Activated T-helper 2 cell treated with anti-CD3 and anti-CD28 coated beads, Interferon-gamma antibody, Interleukin-2, Interleukin-4, amounts not matched to agents 10 μg/mL and 5 μg/mL and 100 μg/mL, durations not matched to agents 14 hours and 24 hours and 36 hours (primary cell): ENCODE results near the gene VSTM4. TPM values are rescaled to one million over a fixed set of nuclear protein-coding genes. Genes with fewer than 3 reads are reported as not detected.

Source experiments
- DNase-seq: peaks from one replicate; pipeline ENCODE4 v3.0.0; 2021; ENCODE audit warnings: low spot score
- H3K27ac Mint-ChIP-seq: one replicate; pipeline ENCODE4 v1.8.0; 2021; ENCODE audit warnings: mixed read lengths
- H3K27me3 Mint-ChIP-seq: one replicate; pipeline ENCODE4 v1.8.0; 2021; ENCODE audit warnings: low read depth, mixed read lengths
- H3K36me3 Mint-ChIP-seq: one replicate; pipeline ENCODE4 v1.8.0; 2021; ENCODE audit warnings: low read depth, mixed read lengths
- H3K4me1 Mint-ChIP-seq: one replicate; pipeline ENCODE4 v1.8.0; 2021; ENCODE audit warnings: low read depth, mixed read lengths
- H3K4me3 Mint-ChIP-seq: one replicate; pipeline ENCODE4 v1.8.0; 2021; ENCODE audit warnings: low read depth, mild to moderate bottlenecking, moderate library complexity, mixed read lengths
- H3K9me3 Mint-ChIP-seq: one replicate; pipeline ENCODE4 v1.8.0; 2021; ENCODE audit warnings: mixed read lengths
- intact Hi-C: fragments of 100-400 bp; cut with micrococcal nuclease; formaldehyde crosslinking; loops from one replicate; pipeline ENCODE4 v1.15.1; 2023
- total RNA-seq: library from RNA; stranded (reverse); gene quantifications from 2 replicates; pipeline ENCODE4 v1.2.3, GENCODE V29; 2022

VSTM4 gene
- total RNA-seq, 1 donor from 2014 or later = 0.57 TPM

DNA sequence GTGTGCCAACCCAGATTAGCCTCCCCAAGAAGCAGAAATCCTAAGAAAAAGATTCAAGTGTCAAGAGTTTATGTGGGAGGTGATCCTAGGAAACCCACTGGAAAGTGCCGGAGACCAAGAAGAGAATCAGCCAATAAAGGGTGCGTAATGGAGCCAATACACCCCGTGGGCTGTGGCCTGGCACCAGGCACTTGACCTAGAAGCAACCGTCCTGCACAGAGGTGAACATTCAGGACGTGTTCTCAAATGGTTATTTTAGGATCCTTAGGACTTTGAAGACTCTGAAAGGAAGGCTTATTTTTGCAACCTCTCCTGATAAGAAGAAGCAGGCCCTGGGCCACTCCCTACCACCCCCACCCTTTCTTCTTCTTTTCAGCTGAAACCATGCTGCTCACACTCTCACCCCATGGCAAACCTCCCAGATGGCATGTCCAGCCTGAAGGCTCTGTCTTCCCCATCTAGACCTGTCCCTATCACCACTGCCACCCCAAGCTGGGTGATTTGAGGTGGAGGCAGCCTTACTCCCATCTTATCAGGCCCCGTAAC, 46.6 kb downstream of the VSTM4 start:
- Mint-ChIP-seq H3K27ac (no peak overlapping the region), H3K36me3 (no peaks in the 10 kb centered on the region), H3K4me3 (no peak overlapping the region), H3K4me1 (no peaks in the 10 kb centered on the region), H3K27me3 (peaks cover 6% of the 10 kb centered on the region), H3K9me3 (peaks cover 10% of the 10 kb centered on the region)
- no peak for DNase-seq
- intact Hi-C loops = no loop called here

DNA sequence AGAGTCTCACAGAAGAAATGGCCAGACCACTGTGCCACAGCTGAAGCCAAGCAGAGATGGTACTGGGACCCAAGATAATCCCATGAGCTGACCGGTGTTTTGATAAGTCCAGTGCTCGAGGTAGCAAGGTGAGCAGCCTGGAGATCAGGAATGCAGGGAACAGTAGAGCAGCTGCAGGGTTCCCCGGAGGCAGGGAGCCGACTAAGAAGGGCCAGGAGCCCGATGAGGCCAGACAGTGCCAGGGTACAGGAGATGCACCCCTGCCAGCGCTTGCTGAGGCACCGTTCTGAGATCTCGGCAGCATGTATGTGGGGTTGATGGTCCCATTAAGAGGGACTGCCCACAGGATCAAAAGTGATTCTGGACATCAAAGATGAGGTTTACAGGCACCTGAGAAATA, 47.1 kb downstream of the VSTM4 start:
- H3K9me3 Mint-ChIP-seq = peaks cover 15% of the 10 kb centered on the region
- H3K36me3 Mint-ChIP-seq = no peaks in the 10 kb centered on the region
- no peaks in the 10 kb centered on the region for H3K4me1 Mint-ChIP-seq
- H3K27ac Mint-ChIP-seq = no peak overlapping the region
- H3K4me3 Mint-ChIP-seq = no peak overlapping the region
- DNase-seq = no peak
- H3K27me3 Mint-ChIP-seq = peaks cover 6% of the 10 kb centered on the region
- intact Hi-C loops = no loop called here

DNA sequence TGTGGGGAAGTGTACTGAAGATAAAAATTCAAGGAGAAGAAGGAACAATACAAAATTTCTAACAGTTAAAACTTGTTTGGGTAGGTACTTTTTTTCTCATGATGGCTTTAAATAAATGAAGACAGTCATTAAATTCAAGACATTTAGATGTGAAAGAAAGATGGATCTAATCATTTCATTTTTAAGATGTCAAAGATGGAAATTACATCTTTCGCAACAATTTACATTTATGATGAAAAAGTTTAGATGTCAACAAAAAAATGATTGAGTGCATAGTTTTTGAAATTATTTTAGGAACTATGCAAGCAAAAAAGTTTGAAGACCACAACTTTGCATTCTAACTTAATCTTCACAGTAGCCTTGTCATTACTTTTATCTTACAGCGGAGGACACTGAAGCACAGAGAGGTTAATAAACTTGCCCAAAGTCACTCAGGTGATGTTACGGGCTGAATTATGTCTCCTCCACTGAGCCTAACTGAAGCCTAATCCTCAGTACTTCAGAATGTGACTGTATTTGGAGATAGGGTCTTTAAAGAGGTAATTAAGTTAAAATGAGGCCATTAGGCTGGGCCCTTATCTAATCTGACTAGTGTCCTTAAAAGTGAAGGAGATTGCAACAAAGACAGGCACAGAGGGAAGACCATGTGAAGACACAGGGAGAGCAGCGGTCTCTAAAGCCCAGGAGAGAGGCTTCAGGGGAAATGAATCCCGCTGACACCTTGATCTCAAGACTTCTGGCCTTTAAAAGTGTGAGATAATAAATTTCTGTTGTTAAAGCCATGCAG, 48.2 kb downstream of the VSTM4 start:
- DNase-seq = no peak
- peaks cover 10% of the 10 kb centered on the region for H3K27me3 Mint-ChIP-seq
- intact Hi-C loops = no loop called here
- H3K27ac Mint-ChIP-seq = no peak overlapping the region
- peaks cover 16% of the 10 kb centered on the region for H3K9me3 Mint-ChIP-seq
- no peaks in the 10 kb centered on the region for H3K4me1 Mint-ChIP-seq
- no peaks in the 10 kb centered on the region for H3K36me3 Mint-ChIP-seq
- no peak overlapping the region for H3K4me3 Mint-ChIP-seq

DNA sequence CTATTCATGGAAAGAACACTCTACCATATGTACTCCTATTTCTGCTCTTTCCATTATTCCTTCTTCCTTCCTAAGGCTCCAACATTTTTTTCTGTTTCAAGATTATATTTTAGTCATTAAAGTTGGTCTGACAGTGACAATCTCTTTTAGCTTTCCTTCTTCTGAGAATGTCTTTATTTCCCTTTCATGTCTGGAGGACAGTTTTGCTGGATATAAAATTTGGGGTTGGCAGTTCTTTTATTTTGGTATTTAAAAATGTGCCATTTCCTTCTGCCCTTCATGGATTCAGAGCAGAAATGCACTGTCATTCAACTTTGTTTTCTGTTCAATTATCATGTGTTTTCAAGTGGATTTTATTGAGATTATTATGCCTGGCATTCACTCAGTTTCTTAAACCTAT, 53.1 kb downstream of the VSTM4 start:
- intact Hi-C loops = no loop called here
- Mint-ChIP-seq H3K4me1 (no peaks in the 10 kb centered on the region), H3K27ac (no peak overlapping the region), H3K4me3 (no peak overlapping the region), H3K36me3 (no peaks in the 10 kb centered on the region), H3K9me3 (peaks cover 26% of the 10 kb centered on the region), H3K27me3 (peaks cover 21% of the 10 kb centered on the region)
- DNase-seq = no peak

DNA sequence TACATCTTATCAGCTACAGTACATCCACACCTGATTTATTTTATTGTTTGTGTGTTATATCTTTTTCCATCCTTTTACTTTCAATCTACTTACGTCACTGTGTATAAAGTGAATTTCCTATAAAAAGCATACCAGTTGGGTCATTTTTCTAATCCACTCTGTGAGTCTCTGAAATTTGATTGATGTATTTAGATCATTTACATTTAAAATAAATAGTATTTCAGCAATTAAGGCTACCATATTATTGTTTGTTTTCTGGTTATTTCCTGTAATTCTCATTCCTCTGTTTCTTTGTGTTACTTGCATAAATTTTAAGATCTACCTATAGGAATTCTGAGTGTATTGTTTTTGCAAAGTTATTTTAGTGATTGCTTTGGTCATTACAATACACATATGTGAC, 53.7 kb downstream of the VSTM4 start:
- Mint-ChIP-seq H3K9me3 (peaks cover 26% of the 10 kb centered on the region), H3K36me3 (no peaks in the 10 kb centered on the region), H3K4me1 (no peaks in the 10 kb centered on the region), H3K27me3 (peaks cover 21% of the 10 kb centered on the region), H3K4me3 (no peak overlapping the region), H3K27ac (no peak overlapping the region)
- intact Hi-C loops = no loop called here
- no peak for DNase-seq

DNA sequence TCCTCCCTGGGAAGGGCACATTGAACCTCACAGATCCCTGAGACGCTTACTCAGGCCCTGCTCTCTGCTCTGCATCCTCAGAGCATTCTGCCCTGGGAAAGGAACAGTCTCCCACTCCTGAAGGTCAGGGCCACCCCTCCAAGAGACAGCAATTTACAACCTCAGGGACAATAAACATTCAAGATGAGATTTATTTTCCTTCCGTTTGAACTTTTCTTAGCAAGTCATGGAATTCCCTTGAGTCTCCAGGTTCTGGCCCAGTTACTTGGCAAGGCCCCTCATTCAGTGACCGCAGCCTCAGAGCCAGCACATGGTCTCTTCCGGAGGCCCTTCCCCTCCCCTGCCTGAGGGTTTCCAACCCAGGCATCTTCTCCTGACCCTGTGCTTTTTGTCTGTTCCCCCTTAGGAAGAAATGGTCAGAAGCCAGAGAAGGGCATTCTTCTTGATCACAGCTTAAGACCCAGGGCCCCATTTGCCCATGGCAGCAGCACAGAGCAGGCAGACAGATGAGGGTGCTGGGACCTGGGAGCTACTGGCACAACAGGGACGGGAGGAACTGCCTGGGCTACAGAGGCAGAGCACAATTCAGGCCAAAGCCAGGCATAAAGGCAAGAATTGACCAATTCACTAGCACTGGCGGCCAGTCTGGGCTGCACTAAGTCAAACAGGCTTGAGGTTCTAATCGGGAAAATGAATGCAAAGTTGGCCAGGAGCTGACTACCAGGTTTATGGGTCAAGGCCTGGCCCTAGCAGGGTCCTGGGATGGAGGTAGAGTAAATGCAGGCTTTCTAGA, 56.7 kb downstream of the VSTM4 start:
- H3K4me1 Mint-ChIP-seq = no peaks in the 10 kb centered on the region
- H3K4me3 Mint-ChIP-seq = no peak overlapping the region
- DNase-seq = no peak
- no peaks in the 10 kb centered on the region for H3K36me3 Mint-ChIP-seq
- intact Hi-C loops = no loop called here
- no peak overlapping the region for H3K27ac Mint-ChIP-seq
- H3K27me3 Mint-ChIP-seq = peaks cover 15% of the 10 kb centered on the region
- peaks cover 21% of the 10 kb centered on the region for H3K9me3 Mint-ChIP-seq

DNA sequence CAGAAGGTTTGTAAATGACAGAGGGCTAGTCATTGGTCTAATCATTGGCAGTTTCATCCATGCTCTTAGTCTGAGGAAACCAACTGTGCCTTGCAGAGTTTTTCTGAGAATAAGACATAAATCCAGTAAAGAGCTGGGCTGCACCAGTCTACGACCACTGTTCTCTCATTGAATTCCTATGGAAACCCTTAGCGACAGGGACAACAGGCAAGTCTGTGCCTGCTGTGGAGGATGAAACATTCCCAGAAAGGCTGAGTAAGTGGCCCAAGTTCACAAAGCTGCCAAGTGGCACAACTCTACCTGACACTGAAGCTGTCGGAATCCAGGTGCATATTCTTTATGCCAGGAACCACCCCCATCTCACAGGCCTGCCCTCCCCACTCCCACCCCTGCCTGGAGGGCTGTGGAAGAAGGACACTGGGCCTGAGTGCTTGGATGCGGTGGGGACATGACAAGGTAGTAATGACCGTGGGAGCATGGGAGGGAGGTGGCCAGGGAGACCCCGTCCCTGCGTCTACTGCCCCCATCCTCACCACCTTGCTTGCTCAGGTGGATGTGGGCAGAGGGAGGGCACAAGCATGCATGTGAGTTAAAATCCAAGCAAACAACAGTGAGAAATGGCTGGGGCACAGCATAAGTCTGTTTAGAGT, 58.0 kb downstream of the VSTM4 start:
- intact Hi-C loops = no loop called here
- Mint-ChIP-seq H3K27ac (no peak overlapping the region), H3K36me3 (no peaks in the 10 kb centered on the region), H3K27me3 (peaks cover 14% of the 10 kb centered on the region), H3K9me3 (peaks cover 12% of the 10 kb centered on the region), H3K4me3 (no peak overlapping the region), H3K4me1 (peaks cover 5% of the 10 kb centered on the region)
- DNase-seq = no peak

DNA sequence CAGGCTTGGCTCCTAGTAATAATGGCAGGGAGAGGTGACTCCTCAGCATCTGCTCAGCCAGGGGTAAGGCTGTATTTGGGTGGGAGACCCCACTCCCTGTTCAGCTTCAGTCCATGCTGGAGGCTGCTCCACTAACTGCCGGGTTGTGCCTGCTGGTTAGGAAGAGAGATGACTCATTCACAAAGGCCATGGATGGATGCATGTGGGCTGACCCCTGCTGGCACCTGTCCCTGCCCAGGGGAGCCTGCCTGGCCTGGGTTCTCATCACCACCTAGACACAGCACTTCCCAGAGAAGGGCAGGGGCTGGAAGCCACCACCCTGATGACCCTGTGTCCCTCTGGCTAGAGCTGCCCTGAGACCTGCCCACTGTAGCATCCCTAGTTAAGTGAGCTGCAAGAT, 59.0 kb downstream of the VSTM4 start:
- H3K27me3 Mint-ChIP-seq = peaks cover 8% of the 10 kb centered on the region
- no peak for DNase-seq
- peaks cover 5% of the 10 kb centered on the region for H3K4me1 Mint-ChIP-seq
- H3K4me3 Mint-ChIP-seq = no peak overlapping the region
- intact Hi-C loops = no loop called here
- H3K27ac Mint-ChIP-seq = no peak overlapping the region
- H3K36me3 Mint-ChIP-seq = no peaks in the 10 kb centered on the region
- H3K9me3 Mint-ChIP-seq = peaks cover 2% of the 10 kb centered on the region

DNA sequence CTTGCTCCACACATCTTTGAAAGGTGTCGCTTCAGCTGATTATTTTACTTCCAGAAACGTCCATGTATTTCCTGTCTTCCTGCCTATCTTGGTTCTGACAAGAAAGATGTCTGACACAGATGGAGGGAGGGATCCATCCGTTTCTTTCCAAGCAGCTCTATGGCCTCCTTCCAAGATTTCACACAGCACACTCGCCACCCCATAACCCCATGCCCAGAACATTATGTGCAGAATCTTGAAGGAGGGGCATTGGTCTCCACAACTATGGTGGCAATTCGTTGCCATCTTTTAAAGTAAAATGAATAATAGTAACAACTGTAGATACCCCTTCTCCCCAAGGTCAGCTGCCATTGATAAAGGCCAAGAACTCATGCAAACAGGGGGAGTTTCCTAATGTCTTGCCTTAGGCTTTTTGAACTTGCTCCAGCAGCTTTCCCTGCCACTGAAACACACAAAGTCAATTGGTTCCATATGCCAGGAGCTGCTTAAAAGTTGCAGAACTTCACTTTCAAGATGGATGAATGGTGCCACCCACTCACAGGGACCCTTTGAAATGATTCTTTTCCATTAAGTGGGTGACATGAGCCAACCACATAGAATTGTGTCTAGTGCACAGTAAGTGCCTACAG, 60.0 kb downstream of the VSTM4 start:
- Mint-ChIP-seq H3K4me1 (peaks cover 5% of the 10 kb centered on the region), H3K4me3 (no peak overlapping the region), H3K36me3 (no peaks in the 10 kb centered on the region), H3K27ac (no peak overlapping the region), H3K9me3 (no peaks in the 10 kb centered on the region), H3K27me3 (peaks cover 7% of the 10 kb centered on the region)
- intact Hi-C loops = no loop called here
- DNase-seq = no peak

DNA sequence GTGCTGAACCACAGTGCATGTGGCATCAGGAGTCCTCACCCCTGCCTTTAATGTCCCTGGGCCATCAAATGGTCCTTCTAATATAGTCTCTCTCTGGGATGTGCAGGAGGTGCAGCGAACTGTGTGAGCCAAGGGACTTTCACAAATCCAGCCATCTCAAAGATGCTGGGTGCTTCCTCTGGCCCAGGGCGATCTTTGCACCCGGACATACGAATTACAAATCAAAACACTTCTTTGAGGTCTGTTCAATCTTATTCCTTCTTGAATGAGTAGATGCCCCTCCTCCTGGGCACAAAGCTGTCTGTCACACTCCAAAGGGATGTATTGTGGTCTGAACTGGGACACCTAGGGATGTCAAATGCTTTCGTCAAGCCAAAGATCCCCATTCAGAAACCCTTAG, 60.6 kb downstream of the VSTM4 start:
- intact Hi-C loops = no loop called here
- peaks cover 5% of the 10 kb centered on the region for H3K4me1 Mint-ChIP-seq

DNA sequence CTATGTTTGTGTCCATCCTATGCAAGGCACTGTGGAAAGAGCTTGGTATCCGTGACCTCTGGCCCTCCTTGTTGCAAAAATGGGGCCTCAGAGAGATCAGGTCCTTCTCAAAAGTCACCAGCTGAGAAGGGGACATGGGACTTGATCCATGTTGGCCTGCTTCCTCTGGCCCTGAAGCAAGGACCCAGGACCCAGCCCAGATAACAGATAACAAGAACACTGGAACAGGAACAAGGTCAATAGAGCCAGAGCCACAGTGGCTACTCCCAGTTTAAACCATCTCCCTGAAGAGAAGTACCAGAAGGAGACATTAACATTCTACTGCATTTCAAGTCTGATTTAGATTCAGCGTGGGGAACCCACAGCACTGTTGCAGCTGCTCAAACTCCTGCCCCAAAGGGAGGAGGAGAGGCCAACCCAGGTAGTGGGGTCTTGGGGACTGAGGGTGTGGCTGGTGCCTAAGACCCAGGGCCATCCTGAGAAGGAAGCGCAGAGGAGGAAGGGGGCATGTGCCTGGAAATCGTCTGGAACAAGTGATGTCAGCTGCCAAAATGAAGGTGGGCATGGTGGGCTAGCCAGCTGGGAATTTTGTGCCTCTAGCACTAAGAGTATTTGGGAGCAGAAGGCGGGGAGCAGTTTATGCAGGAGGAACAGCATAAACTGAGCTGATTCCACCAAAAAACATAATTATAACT, 61.2 kb downstream of the VSTM4 start:
- intact Hi-C loops = no loop called here
- Mint-ChIP-seq H3K9me3 (no peaks in the 10 kb centered on the region), H3K27me3 (peaks cover 7% of the 10 kb centered on the region), H3K4me1 (peaks cover 5% of the 10 kb centered on the region), H3K27ac (no peak overlapping the region), H3K36me3 (no peaks in the 10 kb centered on the region), H3K4me3 (no peak overlapping the region)
- DNase-seq = no peak

More for the DNA sequence above, 60.6 kb downstream of the VSTM4 start:
- Mint-ChIP-seq H3K4me3 (no peak overlapping the region), H3K27ac (no peak overlapping the region), H3K27me3 (peaks cover 7% of the 10 kb centered on the region), H3K36me3 (no peaks in the 10 kb centered on the region), H3K9me3 (no peaks in the 10 kb centered on the region)
- DNase-seq = no peak
